CD4-positive, alpha-beta T cell (primary cell): Measurements from ENCODE around the gene CORO1C. TPM values are rescaled to one million over a fixed set of nuclear protein-coding genes. Genes with fewer than 3 reads are reported as not detected.
A peak's percentile ranks its signal among the peaks of the same experiment; 100 is the strongest.

ENCODE experiments used
- ATAC-seq: fragments of 200-7000 bp; cut with Tn5 transposase; one replicate; pipeline ENCODE4 v1.10.0; 2022; ENCODE audit warnings: mild to moderate bottlenecking; ENCODE audit not compliant: poor library complexity
- CTCF ChIA-PET: fragments of 350-600 bp; sonication (Branson Sonifier 250); formaldehyde crosslinking; loops from one replicate; lab custom pipeline; 2021; ENCODE audit warnings: antibody characterized with exemption, inconsistent platforms; lab: Charles Lee
- POLR2A ChIA-PET: fragments of 350-600 bp; sonication (Branson Sonifier 250); formaldehyde crosslinking; loops from one replicate; lab custom pipeline; 2021; ENCODE audit warnings: antibody characterized with exemption, inconsistent platforms; lab: Charles Lee
- DNase-seq, 14 experiments: peaks; one replicate each; pipeline ENCODE4 v3.0.0-alpha.2; 2013 to 2020; ENCODE audit warnings: mixed read lengths in 2 of 14
- H3K27ac ChIP-seq, 2 donors: one replicate each; pipeline versions ENCODE4 v1.5.1 to v1.7.0; 2013; ENCODE audit warnings: low read length in 2 of 2, low read depth in 1 of 2, mild to moderate bottlenecking in 1 of 2
- H3K27me3 ChIP-seq, 2 experiments: 1 replicate in 1 of 2; 2 replicates in 1 of 2; pipeline versions ENCODE4 v1.6.1 to v1.7.0; 2013; ENCODE audit warnings: low read length in 2 of 2, control low read depth in 1 of 2, mild to moderate bottlenecking in 1 of 2, moderate library complexity in 1 of 2; ENCODE audit not compliant: insufficient read depth in 2 of 2, control insufficient read depth in 1 of 2
- H3K36me3 ChIP-seq: one replicate; pipeline ENCODE4 v1.6.1; 2013; ENCODE audit warnings: low read length, control low read depth; ENCODE audit not compliant: insufficient read depth
- H3K4me1 ChIP-seq: one replicate; pipeline ENCODE4 v1.6.1; 2013; ENCODE audit warnings: low read length, control low read depth; ENCODE audit not compliant: insufficient read depth
- H3K4me3 ChIP-seq: one replicate; pipeline ENCODE4 v1.5.1; 2013; ENCODE audit warnings: mild to moderate bottlenecking, low read length, moderate library complexity
- H3K9me3 ChIP-seq, 2 experiments: 1 replicate in 1 of 2; 2 replicates in 1 of 2; pipeline versions ENCODE4 v1.6.1 to v1.7.0; 2013; ENCODE audit warnings: low read length in 2 of 2, mild to moderate bottlenecking in 2 of 2, control low read depth in 1 of 2, moderate library complexity in 1 of 2; ENCODE audit not compliant: control insufficient read depth in 1 of 2, insufficient read depth in 1 of 2
- H3K27ac Mint-ChIP-seq: one replicate; pipeline ENCODE4 v1.8.0; 2020; ENCODE audit warnings: mixed read lengths
- H3K27me3 Mint-ChIP-seq: one replicate; pipeline ENCODE4 v1.8.0; 2021; ENCODE audit warnings: mixed read lengths
- H3K36me3 Mint-ChIP-seq: one replicate; pipeline ENCODE4 v1.8.0; 2021; ENCODE audit warnings: low read depth, mixed read lengths
- H3K4me1 Mint-ChIP-seq: one replicate; pipeline ENCODE4 v1.8.0; 2021; ENCODE audit warnings: low read depth, mixed read lengths
- H3K4me3 Mint-ChIP-seq: one replicate; pipeline ENCODE4 v1.8.0; 2020; ENCODE audit warnings: mild to moderate bottlenecking, mixed read lengths
- H3K9me3 Mint-ChIP-seq: one replicate; pipeline ENCODE4 v1.8.0; 2020; ENCODE audit warnings: mixed read lengths
- CTCF ChIP-seq: fragments of 200-600 bp; IDR thresholded peaks from one replicate; pipeline ENCODE4 v1.8.0; 2022; ENCODE audit warnings: antibody characterized with exemption, mild to moderate bottlenecking
- intact Hi-C, 2 experiments: fragments of 100-400 bp; cut with DNase I in 1 of 2; cut with micrococcal nuclease in 1 of 2; formaldehyde crosslinking; loops; one replicate each; pipeline versions ENCODE4 v1.15.1 to v1.9.0; 2023 to 2025; cut with DNase I, micrococcal nuclease
- total RNA-seq, 174 experiments: library from RNA in 2 of 174; stranded (reverse) in 2 of 174; gene quantifications; one replicate each; pipeline ENCODE4 v1.2.3 and lab custom pipeline; 2021 to 2026

CORO1C gene
- total RNA-seq, 2 experiments from 2014 or later = 6.7 to 7.4 TPM

DNA sequence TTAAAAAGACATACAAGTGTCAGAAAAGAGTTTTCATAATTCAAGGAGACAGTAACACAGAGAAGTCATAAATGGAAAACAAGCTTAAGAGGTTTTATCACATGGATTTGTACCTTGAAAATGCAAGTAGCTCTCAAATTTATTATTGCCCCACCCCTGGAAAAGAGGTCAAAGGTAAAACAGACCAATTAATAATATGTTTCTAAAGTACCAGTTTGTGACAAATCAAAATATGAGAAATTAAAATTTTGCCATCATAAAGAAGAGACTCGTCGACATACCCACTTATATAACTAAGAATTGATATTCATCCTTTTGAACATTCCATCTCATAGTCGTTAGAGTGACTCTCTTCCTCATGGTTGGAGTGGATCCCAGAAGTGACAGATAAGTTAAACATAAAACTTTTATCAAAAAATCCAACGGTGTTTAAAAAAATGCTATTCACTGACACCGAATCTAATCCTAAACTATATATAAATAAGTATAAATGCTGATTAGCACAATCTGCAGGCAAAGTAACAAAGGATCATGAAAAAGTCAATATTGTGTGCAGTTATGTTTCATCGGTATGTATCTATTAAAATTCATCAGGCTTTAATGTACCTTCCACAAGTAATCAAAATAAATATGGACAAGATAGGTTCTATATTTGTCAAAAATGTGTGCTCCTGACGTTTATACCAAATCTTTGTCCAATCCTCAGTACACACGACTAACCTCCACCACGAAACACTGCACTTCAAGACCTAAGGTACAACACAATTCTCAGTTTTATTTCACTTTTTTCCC lies 2.3 kb downstream of the CORO1C start:
- H3K9me3 Mint-ChIP-seq = no peaks in the 10 kb centered on the region
- DNase-seq (no peak), ATAC-seq (no peak)
- intact Hi-C loops = loop anchor here in 1 of 2 experiments (5.0 kb wide), 1 partner anchor 128 kb away; the partner anchor contains the start of gene SSH1
- H3K4me3 ChIP-seq = no peak overlapping the region
- peak overlapping the region; percentile 47 for H3K4me3 Mint-ChIP-seq
- no peaks in the 10 kb centered on the region for H3K9me3 ChIP-seq
- H3K36me3 Mint-ChIP-seq = no peaks in the 10 kb centered on the region
- CTCF ChIA-PET = no interaction called here
- H3K4me1 Mint-ChIP-seq = peaks cover 34% of the 10 kb centered on the region
- no peak overlapping the region for H3K27ac Mint-ChIP-seq
- H3K36me3 ChIP-seq = no peaks in the 10 kb centered on the region
- H3K27ac ChIP-seq = no peak overlapping the region
- no peaks in the 10 kb centered on the region for H3K27me3 ChIP-seq
- TF ChIP-seq CTCF = no peak
- peaks cover 28% of the 10 kb centered on the region for H3K4me1 ChIP-seq
- POLR2A ChIA-PET = no interaction called here
- H3K27me3 Mint-ChIP-seq = no peaks in the 10 kb centered on the region

DNA sequence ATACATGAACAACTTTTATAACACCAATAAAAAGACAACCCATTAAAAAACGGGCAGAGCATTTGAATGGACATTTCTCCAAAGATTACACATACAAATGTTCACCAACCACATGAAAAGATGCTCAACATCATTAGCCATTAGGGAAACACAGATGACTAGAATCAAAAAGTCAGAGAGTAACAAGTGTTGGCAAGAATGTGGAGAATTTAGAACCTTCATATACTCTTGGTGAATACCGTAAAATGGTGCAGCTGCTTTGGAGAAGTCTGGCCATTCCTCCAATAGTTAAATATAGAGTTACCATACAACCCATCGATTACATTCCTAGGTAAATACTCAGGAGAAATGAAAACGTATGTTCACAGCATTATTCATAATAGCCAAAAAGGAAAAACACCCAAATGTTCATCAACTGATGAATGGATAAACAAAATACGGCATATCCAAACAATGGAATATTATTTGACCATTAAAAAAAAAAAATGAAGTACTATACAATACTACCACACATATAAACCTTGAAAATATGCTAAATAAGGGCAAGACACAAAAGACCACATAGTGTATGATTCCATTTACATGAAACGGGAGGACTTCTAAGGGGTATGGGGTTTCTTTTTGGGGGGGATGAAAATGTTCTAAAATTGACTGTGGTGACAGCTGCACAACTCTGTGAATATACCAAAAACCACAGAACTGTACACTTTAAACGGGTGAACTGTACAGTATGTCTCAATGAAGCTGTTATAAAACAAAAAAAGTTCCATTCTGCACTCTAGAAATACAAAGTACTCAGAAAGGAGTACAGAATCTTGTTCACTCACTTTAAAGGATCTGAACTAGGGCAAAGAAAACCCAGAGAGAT lies 3.2 kb downstream of the CORO1C start:
- POLR2A ChIA-PET = no interaction called here
- Histone ChIP-seq H3K27me3 (no peaks in the 10 kb centered on the region), H3K27ac (no peak overlapping the region), H3K4me3 (no peak overlapping the region), H3K4me1 (peaks cover 27% of the 10 kb centered on the region), H3K36me3 (no peaks in the 10 kb centered on the region), H3K9me3 (no peaks in the 10 kb centered on the region)
- no peak for DNase-seq
- no peak for TF ChIP-seq CTCF
- no peaks in the 10 kb centered on the region for H3K9me3 Mint-ChIP-seq
- H3K27ac Mint-ChIP-seq = no peak overlapping the region
- no peaks in the 10 kb centered on the region for H3K36me3 Mint-ChIP-seq
- CTCF ChIA-PET = no interaction called here
- peak overlapping the region; percentile 21 for H3K4me3 Mint-ChIP-seq
- intact Hi-C loops = loop anchor here in 1 of 2 experiments (5.0 kb wide), 1 partner anchor 129 kb away; the partner anchor contains the start of gene SSH1
- H3K4me1 Mint-ChIP-seq = peaks cover 41% of the 10 kb centered on the region
- no peak for ATAC-seq
- H3K27me3 Mint-ChIP-seq = no peaks in the 10 kb centered on the region

DNA sequence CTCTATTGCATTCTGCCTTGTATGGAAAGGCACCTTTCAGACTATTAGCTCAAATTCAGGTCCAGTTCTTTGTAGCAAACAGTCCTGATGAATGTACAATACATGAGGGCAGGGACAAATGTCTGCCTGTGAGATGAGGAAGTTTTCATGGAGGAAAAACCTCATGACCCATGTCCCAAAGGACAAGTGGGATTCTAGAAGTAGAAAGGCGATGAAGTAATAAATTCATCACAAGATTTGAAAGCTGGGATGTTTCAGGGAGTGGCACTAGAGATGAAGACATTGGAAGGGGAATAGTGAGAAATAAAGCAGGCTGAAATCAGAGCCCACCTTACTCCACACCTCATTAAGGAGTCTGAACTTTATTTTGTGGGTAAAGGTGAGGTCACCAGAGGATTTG lies 4.2 kb downstream of the CORO1C start:
- ChIA-PET POLR2A (no interaction called here), CTCF (no interaction called here)
- peaks cover 35% of the 10 kb centered on the region for H3K4me1 Mint-ChIP-seq
- no peaks in the 10 kb centered on the region for H3K27me3 Mint-ChIP-seq
- intact Hi-C loops = loop anchor here in 1 of 2 experiments (5.0 kb wide), 1 partner anchor 130 kb away; the partner anchor contains the start of gene SSH1
- Histone ChIP-seq H3K9me3 (no peaks in the 10 kb centered on the region), H3K4me1 (peaks cover 25% of the 10 kb centered on the region), H3K36me3 (no peaks in the 10 kb centered on the region), H3K27me3 (no peaks in the 10 kb centered on the region), H3K4me3 (no peak overlapping the region), H3K27ac (no peak overlapping the region)
- ATAC-seq (no peak), DNase-seq (no peak)
- TF ChIP-seq CTCF = no peak
- H3K27ac Mint-ChIP-seq = no peak overlapping the region
- no peaks in the 10 kb centered on the region for H3K36me3 Mint-ChIP-seq
- no peaks in the 10 kb centered on the region for H3K9me3 Mint-ChIP-seq
- no peak overlapping the region for H3K4me3 Mint-ChIP-seq
